Suprapubic skin (tissue), 4 donors: Measurements from ENCODE around the gene TRIM54. TPM values are rescaled to one million over a fixed set of nuclear protein-coding genes. Genes with fewer than 3 reads are reported as not detected.

Experiments
- DNase-seq, 2 donors: peaks; one replicate each; pipeline ENCODE4 v3.0.0-alpha.2; 2019; ENCODE audit warnings: low spot score in 2 of 2
- H3K27ac ChIP-seq: fragments of 200-600 bp; sonication (generic); one replicate; pipeline ENCODE4 v1.5.1; 2019
- H3K27me3 ChIP-seq: fragments of 200-600 bp; sonication (generic); one replicate; pipeline ENCODE4 v1.5.1; 2019
- H3K36me3 ChIP-seq: fragments of 200-600 bp; sonication (generic); one replicate; pipeline ENCODE4 v1.5.1; 2019
- H3K4me1 ChIP-seq: fragments of 200-600 bp; sonication (generic); one replicate; pipeline ENCODE4 v1.5.1; 2019
- H3K4me3 ChIP-seq: fragments of 200-600 bp; sonication (generic); one replicate; pipeline ENCODE4 v1.5.1; 2019; ENCODE audit warnings: mild to moderate bottlenecking
- H3K9me3 ChIP-seq: fragments of 200-600 bp; sonication (generic); one replicate; pipeline ENCODE4 v1.5.1; 2019
- CTCF ChIP-seq, 2 donors: fragments of 200-600 bp in 1 of 2; fragments of 450-650 bp in 1 of 2; sonication (generic) in 1 of 2; IDR thresholded peaks; one replicate each; pipeline ENCODE4 v1.5.1; 2016 to 2019; ENCODE audit warnings: antibody characterized with exemption in 2 of 2, mild to moderate bottlenecking in 1 of 2, moderate library complexity in 1 of 2
- EP300 ChIP-seq: sonication (generic); formaldehyde crosslinking; IDR thresholded peaks from one replicate; pipeline ENCODE4 v1.6.1; 2017; ENCODE audit warnings: antibody characterized with exemption
- POLR2A ChIP-seq, 2 donors: fragments of 450-650 bp; IDR thresholded peaks; one replicate each; pipeline ENCODE4 v1.6.1; 2017; ENCODE audit warnings: antibody characterized with exemption in 2 of 2, mild to moderate bottlenecking in 2 of 2, moderate library complexity in 2 of 2
- POLR2AphosphoS5 ChIP-seq, 3 donors: sonication (generic); formaldehyde crosslinking; IDR thresholded peaks; one replicate each; pipeline ENCODE4 v1.6.1; 2017; ENCODE audit warnings: antibody characterized with exemption in 3 of 3
- WGBS: methylation state at CpG from one replicate; pipeline ENCODE4 v1.1.5; 2018; 5-methylcytosine and 5-hydroxymethylcytosine counted together
- total RNA-seq, 4 donors: library from RNA; depleted of rRNA; stranded (reverse); fragments of >200 nt; gene quantifications; one replicate each; pipeline ENCODE4 v1.1.0, GENCODE V29; 2016

The TRIM54 gene
- total RNA-seq, 4 donors from 2014 or later, result not detected

GRCh38 chr2:27238976-27239375 is 43.3 kb upstream of the TRIM54 start:
- WGBS, result no CpG with 5 or more reads among the region's 8 CpGs
- DNase-seq, result no peak

GRCh38 chr2:27240406-27240805 is 41.8 kb upstream of the TRIM54 start:
- no peak overlapping the region for H3K27ac ChIP-seq
- H3K27me3 ChIP-seq, result no peaks in the 10 kb centered on the region
- no peak for TF ChIP-seq EP300
- TF ChIP-seq POLR2A (IDR thresholded peaks at IDR 0.05), result no peak
- H3K36me3 ChIP-seq, result peaks cover 89% of the 10 kb centered on the region
- WGBS, result 91% methylated on average over 8 of the region's 9 CpGs
- DNase-seq, result no peak
- H3K4me3 ChIP-seq, result no peak overlapping the region
- no peaks in the 10 kb centered on the region for H3K4me1 ChIP-seq
- no peaks in the 10 kb centered on the region for H3K9me3 ChIP-seq

More at GRCh38 chr2:27238976-27239375, 43.3 kb upstream of the TRIM54 start:
- Histone ChIP-seq H3K27me3 (no peaks in the 10 kb centered on the region), H3K9me3 (no peaks in the 10 kb centered on the region), H3K4me1 (no peaks in the 10 kb centered on the region), H3K4me3 (no peak overlapping the region), H3K27ac (no peak overlapping the region), H3K36me3 (peaks cover 100% of the 10 kb centered on the region)
- TF ChIP-seq POLR2A (IDR thresholded peaks at IDR 0.05), result no peak
- TF ChIP-seq EP300, result no peak
- TF ChIP-seq CTCF (IDR thresholded peaks at IDR 0.05), result no peak
- TF ChIP-seq POLR2AphosphoS5 (IDR thresholded peaks at IDR 0.05), result no peak

- Histone ChIP-seq H3K36me3 (peaks cover 73% of the 10 kb centered on the region), H3K4me3 (no peak overlapping the region), H3K4me1 (no peaks in the 10 kb centered on the region), H3K27me3 (no peaks in the 10 kb centered on the region), H3K9me3 (no peaks in the 10 kb centered on the region), H3K27ac (no peak overlapping the region)
- TF ChIP-seq EP300, result no peak
- no peak for TF ChIP-seq CTCF (IDR thresholded peaks at IDR 0.05)
- TF ChIP-seq POLR2AphosphoS5 (IDR thresholded peaks at IDR 0.05), result no peak
- TF ChIP-seq POLR2A (IDR thresholded peaks at IDR 0.05), result no peak
- DNase-seq, result no peak
- WGBS, result 78% methylated on average over 18 of the region's 24 CpGs
These were observed 40.2 kb upstream of the TRIM54 start for GRCh38 chr2:27241761-27242613.

GRCh38 chr2:27242614-27242951 is 39.6 kb upstream of the TRIM54 start:
- Histone ChIP-seq H3K4me3 (no peak overlapping the region), H3K27me3 (no peaks in the 10 kb centered on the region), H3K4me1 (no peaks in the 10 kb centered on the region), H3K36me3 (peaks cover 67% of the 10 kb centered on the region), H3K9me3 (no peaks in the 10 kb centered on the region), H3K27ac (no peak overlapping the region)
- 93% methylated on average over 3 of the region's 16 CpGs for WGBS
- TF ChIP-seq EP300 (no peak), POLR2AphosphoS5 (IDR thresholded peaks at IDR 0.05) (no peak), POLR2A (IDR thresholded peaks at IDR 0.05) (no peak), CTCF (IDR thresholded peaks at IDR 0.05) (no peak)
- no peak for DNase-seq

- Histone ChIP-seq H3K27me3 (no peaks in the 10 kb centered on the region), H3K9me3 (no peaks in the 10 kb centered on the region), H3K4me1 (no peaks in the 10 kb centered on the region), H3K27ac (no peak overlapping the region), H3K4me3 (no peak overlapping the region), H3K36me3 (peaks cover 57% of the 10 kb centered on the region)
- DNase-seq, result no peak
- 79% methylated on average over 19 of the region's 19 CpGs for WGBS
- no peak for TF ChIP-seq CTCF (IDR thresholded peaks at IDR 0.05)
- no peak for TF ChIP-seq POLR2AphosphoS5 (IDR thresholded peaks at IDR 0.05)
- no peak for TF ChIP-seq POLR2A (IDR thresholded peaks at IDR 0.05)
- no peak for TF ChIP-seq EP300
These were observed 38.7 kb upstream of the TRIM54 start for GRCh38 chr2:27243391-27244130.
